Ovary (tissue), 10 donors: ENCODE data around the gene GREM1. TPM values are rescaled to one million over a fixed set of nuclear protein-coding genes. Genes with fewer than 3 reads are reported as not detected.

Source experiments
- DNase-seq, 5 donors: peaks; one replicate each; pipeline ENCODE4 v3.0.0-alpha.2; 2019 to 2020
- H3K27ac ChIP-seq, 2 donors: fragments of 200-600 bp; one replicate each; pipeline versions ENCODE4 v1.5.1 to v1.8.0; 2019 to 2022
- H3K27me3 ChIP-seq: fragments of 200-600 bp; one replicate; pipeline ENCODE4 v1.8.0; 2022
- H3K36me3 ChIP-seq: fragments of 200-600 bp; sonication (generic); one replicate; pipeline ENCODE4 v1.5.1; 2019
- H3K4me1 ChIP-seq: one replicate; pipeline ENCODE4 v1.8.1; 2013; ENCODE audit warnings: mild to moderate bottlenecking, moderate library complexity; ENCODE audit not compliant: insufficient read depth
- H3K4me3 ChIP-seq: fragments of 200-600 bp; sonication (generic); one replicate; pipeline ENCODE4 v1.5.1; 2017
- H3K9me3 ChIP-seq, 2 donors: fragments of 200-600 bp in 1 of 2; sonication (generic) in 1 of 2; one replicate each; pipeline versions ENCODE4 v1.5.1 to v1.8.1; 2013 to 2019; ENCODE audit warnings: mild to moderate bottlenecking in 1 of 2, moderate library complexity in 1 of 2
- CTCF ChIP-seq, 3 donors: fragments of 450-650 bp in 2 of 3; fragments of 200-600 bp in 1 of 3; IDR thresholded peaks; one replicate each; pipeline versions ENCODE4 v1.5.1 to v1.8.0; 2016 to 2022; ENCODE audit warnings: antibody characterized with exemption in 3 of 3, mild to moderate bottlenecking in 1 of 3
- EP300 ChIP-seq: sonication (generic); formaldehyde crosslinking; IDR thresholded peaks from one replicate; pipeline ENCODE4 v1.6.1; 2017; ENCODE audit warnings: antibody characterized with exemption
- POLR2A ChIP-seq: fragments of 450-650 bp; IDR thresholded peaks from one replicate; pipeline ENCODE4 v1.6.1; 2017; ENCODE audit warnings: antibody characterized with exemption, mild to moderate bottlenecking, moderate library complexity
- WGBS, 3 donors: extraction: QIAGEN DNeasy Blood & Tissue Kit in 1 of 3; methylation state at CpG; one replicate each; pipeline versions ENCODE4 v1.1.5 to v1.1.7; 2013 to 2017; 5-methylcytosine and 5-hydroxymethylcytosine counted together
- intact Hi-C, 4 donors: fragments of 100-400 bp; cut with DNase I; formaldehyde crosslinking; loops; one replicate each; pipeline versions ENCODE4 v1.11.0 to v1.15.1; 2022 to 2023
- long read RNA-seq, 3 donors: library from polyadenylated mRNA in 2 of 3; unstranded in 2 of 3; transcript quantifications; one replicate each; pipeline ENCODE4 v2.0.0 and lab custom pipeline, GENCODE V29; 2021 to 2026
- polyA plus RNA-seq, 2 donors: library from polyadenylated mRNA; stranded (reverse); fragments of 200-250 nt in 1 of 2; fragments of 350-450 nt in 1 of 2; fragmentation: Illumina TruSeq in 1 of 2; extraction: RNeasy Lipid Tissue Mini Kit (QIAGEN cat#74804) in 1 of 2; gene quantifications; one replicate each; pipeline ENCODE4 v1.2.3, GENCODE V29; 2013 to 2014
- total RNA-seq, 7 donors: library from RNA; depleted of rRNA in 2 of 7; stranded (reverse); fragments of >200 nt in 2 of 7; fragmentation: NEBNext Ultra II Directional in 3 of 7; extraction: Animal tissue kit (Norgen Biotek cat#: 25700) in 3 of 7; gene quantifications; one replicate each; pipeline versions ENCODE4 v1.1.0 to v1.2.4, GENCODE V29; 2016 to 2023
- donor health status: DM: no; HTN: no; CAD: no; lungs with moderate emphysema.
- donor health status: DM: no; HTN: no; CAD: no.
- donor health status: Bipolar disorder and iron deficiency.
- donor health status: DM: yes; HTN: yes; CAD: no.
- donor health status: DM: no; HTN: no; CAD: no.
- donor health status: DM: yes; HTN: yes; CAD: no.

GREM1 gene
- total RNA-seq (1 to 10 TPM in 1 of 7 donors, under 1 TPM in 3, not detected in 3; 0.11 to 1.6 (median 0.21) TPM), polyA plus RNA-seq (10 to 100 TPM in 1 of 2 donors, under 1 TPM in 1; 0.69 to 10.9 TPM)
- long read RNA-seq, donor 1 = 0 reads
- long read RNA-seq, donor 2 = 0 reads
- long read RNA-seq, donor 3 = 0 reads

- TF ChIP-seq EP300 = no peak
- TF ChIP-seq POLR2A = no peak
- no peak for TF ChIP-seq CTCF (IDR thresholded peaks at IDR 0.05)
- WGBS, 3 donors = 1 to 2% (median 1%) methylated on average over 73 to 99 of the region's 99 CpGs
- Histone ChIP-seq H3K4me1 (peaks cover 5% of the 10 kb centered on the region), H3K27ac (no peak within 1 kb of the TSS), H3K27me3 (no peaks in the 10 kb centered on the region), H3K9me3 (no peaks in the 10 kb centered on the region), H3K4me3 (peak within 1 kb of the TSS; percentile 0), H3K36me3 (no peaks in the 10 kb centered on the region)
- DNase-seq = no peak
- intact Hi-C loops = no loop called here
Measured at GRCh38 chr15:32717426-32718226, at the start of gene GREM1. Gene GREM1, plus strand, starts transcription at chr15:32718004. Its CDS starts 12,687 bp downstream, at chr15:32730691.

GRCh38 chr15:32668942-32669341 lies 48.9 kb upstream of the GREM1 start:
- Histone ChIP-seq H3K9me3 (no peaks in the 10 kb centered on the region), H3K4me1 (peaks cover 4% of the 10 kb centered on the region), H3K27ac (no peak overlapping the region), H3K36me3 (no peaks in the 10 kb centered on the region), H3K4me3 (no peak overlapping the region), H3K27me3 (no peaks in the 10 kb centered on the region)
- no peak for TF ChIP-seq EP300
- TF ChIP-seq POLR2A = no peak
- TF ChIP-seq CTCF (IDR thresholded peaks at IDR 0.05) = no peak
- DNase-seq = no peak
- 91 to 98% (median 93%) methylated on average over 2 of the region's 2 CpGs for WGBS, 3 donors
- intact Hi-C loops = no loop called here

GRCh38 chr15:32669896-32670611 lies 47.8 kb upstream of the GREM1 start:
- intact Hi-C loops = no loop called here
- H3K4me1 ChIP-seq = peaks cover 4% of the 10 kb centered on the region
- H3K27me3 ChIP-seq = no peaks in the 10 kb centered on the region
- DNase-seq = no peak
- TF ChIP-seq EP300 (no peak), CTCF (IDR thresholded peaks at IDR 0.05) (no peak), POLR2A (no peak)
- no peaks in the 10 kb centered on the region for H3K9me3 ChIP-seq
- H3K36me3 ChIP-seq = no peaks in the 10 kb centered on the region
- H3K27ac ChIP-seq = no peak overlapping the region
- H3K4me3 ChIP-seq = no peak overlapping the region
- 4 to 29% (median 6%) methylated on average over 5 of the region's 5 CpGs for WGBS, 3 donors

- H3K4me1 ChIP-seq = peaks cover 4% of the 10 kb centered on the region
- no peaks in the 10 kb centered on the region for H3K36me3 ChIP-seq
- DNase-seq = no peak
- H3K9me3 ChIP-seq = no peaks in the 10 kb centered on the region
- intact Hi-C loops = no loop called here
- no peak for TF ChIP-seq POLR2A
- no peak for TF ChIP-seq EP300
- no peak for TF ChIP-seq CTCF (IDR thresholded peaks at IDR 0.05)
- H3K27me3 ChIP-seq = no peaks in the 10 kb centered on the region
- H3K27ac ChIP-seq = no peak overlapping the region
- 30 to 63% (median 48%) methylated on average over 3 of the region's 3 CpGs for WGBS, 3 donors
- H3K4me3 ChIP-seq = no peak overlapping the region
Measured at GRCh38 chr15:32670623-32671022, 47.2 kb upstream of the GREM1 start.
